Parietal lobe (tissue), 1 donor: ENCODE data around the gene TOX3. TPM values are rescaled to one million over a fixed set of nuclear protein-coding genes. Genes with fewer than 3 reads are reported as not detected.

ENCODE experiments used
- total RNA-seq: library from RNA; depleted of rRNA; stranded (reverse); fragments of >200 nt; gene quantifications from one replicate; pipeline ENCODE4 v1.2.3, GENCODE V29; 2014

Gene TOX3
- total RNA-seq = 29.4 TPM

DNA sequence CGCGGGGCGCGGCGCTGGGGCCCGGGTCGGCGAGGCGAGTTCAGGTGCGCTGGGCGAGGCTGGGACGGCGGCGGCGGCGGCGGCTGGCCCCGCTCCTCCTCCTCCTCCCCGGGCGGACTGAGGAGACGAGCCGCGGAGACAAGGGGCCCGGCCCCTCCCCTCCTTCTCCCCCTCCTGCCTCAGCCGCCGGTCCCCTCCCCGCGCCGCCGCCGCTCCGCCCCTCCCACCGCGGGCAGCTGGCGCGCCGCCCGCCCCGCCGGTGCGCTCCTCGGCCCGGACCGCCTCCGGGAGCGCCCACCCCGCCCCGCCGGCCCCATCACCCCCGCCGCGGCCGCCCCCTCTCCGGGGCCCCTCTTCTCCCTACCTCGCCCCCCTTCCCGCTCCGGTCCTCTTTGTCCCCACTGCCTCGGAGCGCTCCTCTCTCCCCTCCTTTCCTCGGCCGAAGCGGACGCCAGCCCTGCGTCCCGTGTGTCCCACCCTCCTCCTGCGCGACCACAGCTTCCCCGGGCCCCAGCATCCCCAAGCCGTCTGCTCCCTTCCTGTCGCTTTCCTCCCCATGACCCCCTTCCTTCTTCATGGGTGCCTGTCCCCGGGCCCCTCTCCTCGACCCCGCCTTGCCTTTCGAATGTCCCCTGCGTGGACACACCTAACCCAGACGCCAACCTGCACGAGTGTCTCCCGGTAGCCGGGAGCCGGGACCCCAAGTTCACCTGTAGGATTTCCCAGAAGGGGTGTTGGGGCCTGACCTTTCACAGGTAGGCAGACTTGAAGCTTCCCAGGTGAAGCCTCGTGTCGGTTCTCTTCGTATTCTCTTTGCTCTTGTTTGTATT is at the start of gene TOX3:
Gene TOX3 (minus strand): TSS at position 140 of the 830 bp plus-strand sequence. CDS start 420 bp downstream, outside the sequence.

